Testis (tissue), 2 donors: ENCODE results near the gene SYTL1.

Source experiments
- POLR2A ChIP-seq: fragments of 450-650 bp; IDR thresholded peaks from one replicate; pipeline ENCODE4 v1.6.1; 2017; ENCODE audit warnings: antibody characterized with exemption, mild to moderate bottlenecking, moderate library complexity
- TF ChIP-seq, protein P1 (sequence below), 3 experiments: fragments of 450-650 bp in 2 of 3; fragments of 200-600 bp in 1 of 3; sonication (generic) in 1 of 3; IDR thresholded peaks; one replicate each; pipeline ENCODE4 v1.5.1; 2016 to 2019; ENCODE audit warnings: antibody characterized with exemption in 3 of 3, mild to moderate bottlenecking in 2 of 3, moderate library complexity in 1 of 3

DNA sequence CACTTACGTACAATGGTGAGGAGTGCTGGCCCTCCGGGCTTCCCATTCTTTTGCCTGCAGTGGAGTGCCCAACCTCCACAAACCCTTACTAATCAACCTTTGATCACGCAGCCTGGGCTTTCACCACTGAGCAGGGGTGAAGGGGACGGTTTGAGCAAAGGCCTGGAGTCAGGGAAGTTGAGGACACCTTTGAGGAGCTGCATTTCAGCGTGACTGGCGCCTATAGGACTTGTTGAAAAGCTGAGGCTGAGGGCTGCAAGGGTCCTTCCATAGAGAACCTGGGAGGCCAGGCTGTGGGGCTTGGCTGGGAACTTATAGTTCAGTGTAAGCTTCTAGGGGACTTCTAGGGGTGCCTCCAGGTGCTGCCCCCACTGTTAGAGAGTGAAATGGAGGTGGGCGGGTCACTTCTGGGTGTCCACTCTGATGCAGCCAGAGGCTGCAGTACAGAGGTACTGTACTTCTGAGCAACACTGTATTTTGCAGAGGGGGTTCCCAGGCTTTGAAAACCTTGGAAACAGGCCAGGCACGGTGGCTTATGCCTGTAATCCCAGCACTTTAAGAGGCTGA is 9.8 kb downstream of the SYTL1 start:
- TF ChIP-seq, protein P1, sequence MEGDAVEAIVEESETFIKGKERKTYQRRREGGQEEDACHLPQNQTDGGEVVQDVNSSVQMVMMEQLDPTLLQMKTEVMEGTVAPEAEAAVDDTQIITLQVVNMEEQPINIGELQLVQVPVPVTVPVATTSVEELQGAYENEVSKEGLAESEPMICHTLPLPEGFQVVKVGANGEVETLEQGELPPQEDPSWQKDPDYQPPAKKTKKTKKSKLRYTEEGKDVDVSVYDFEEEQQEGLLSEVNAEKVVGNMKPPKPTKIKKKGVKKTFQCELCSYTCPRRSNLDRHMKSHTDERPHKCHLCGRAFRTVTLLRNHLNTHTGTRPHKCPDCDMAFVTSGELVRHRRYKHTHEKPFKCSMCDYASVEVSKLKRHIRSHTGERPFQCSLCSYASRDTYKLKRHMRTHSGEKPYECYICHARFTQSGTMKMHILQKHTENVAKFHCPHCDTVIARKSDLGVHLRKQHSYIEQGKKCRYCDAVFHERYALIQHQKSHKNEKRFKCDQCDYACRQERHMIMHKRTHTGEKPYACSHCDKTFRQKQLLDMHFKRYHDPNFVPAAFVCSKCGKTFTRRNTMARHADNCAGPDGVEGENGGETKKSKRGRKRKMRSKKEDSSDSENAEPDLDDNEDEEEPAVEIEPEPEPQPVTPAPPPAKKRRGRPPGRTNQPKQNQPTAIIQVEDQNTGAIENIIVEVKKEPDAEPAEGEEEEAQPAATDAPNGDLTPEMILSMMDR (IDR thresholded peaks at IDR 0.05), result no peak
- TF ChIP-seq POLR2A, result no peak
